Neural cell (in vitro differentiated cells): Measurements from ENCODE around the gene CEP170B.

Experiments
- CTCF ChIP-seq: fragments of 450-650 bp; IDR thresholded peaks from 2 replicates; pipeline ENCODE4 v1.5.1; 2014; ENCODE audit warnings: antibody characterized with exemption, mild to moderate bottlenecking, moderate library complexity; ENCODE audit not compliant: poor library complexity, severe bottlenecking
- EP300 ChIP-seq: fragments of 450-650 bp; conservative IDR thresholded peaks from 2 replicates; pipeline ENCODE4 v1.6.1; 2014; ENCODE audit warnings: antibody characterized with exemption, mild to moderate bottlenecking, moderate library complexity; ENCODE audit not compliant: poor library complexity, severe bottlenecking
- EZH2 ChIP-seq: fragments of 200-600, 300-800 bp; shearing (Covaris generic), sonication (generic); IDR thresholded peaks from 2 replicates; pipeline ENCODE4 v1.6.1; 2014; ENCODE audit warnings: antibody characterized with exemption, low read length, borderline replicate concordance, mild to moderate bottlenecking; ENCODE audit not compliant: insufficient read depth, poor library complexity, severe bottlenecking
- MXI1 ChIP-seq: fragments of 450-650 bp; conservative IDR thresholded peaks from 2 replicates; pipeline ENCODE4 v1.6.1; 2014; ENCODE audit warnings: antibody characterized with exemption, mild to moderate bottlenecking; ENCODE audit not compliant: poor library complexity, severe bottlenecking
- POLR2AphosphoS5 ChIP-seq: IDR thresholded peaks from 2 replicates; pipeline ENCODE4 v1.6.1; 2012
- RAD21 ChIP-seq: fragments of 450-650 bp; conservative IDR thresholded peaks from 2 replicates; pipeline ENCODE4 v1.6.1; 2014; ENCODE audit warnings: antibody characterized with exemption, mild to moderate bottlenecking, moderate library complexity
- REST ChIP-seq: IDR thresholded peaks from 2 replicates; pipeline ENCODE4 v1.6.1; 2012; ENCODE audit warnings: borderline replicate concordance
- SMC3 ChIP-seq: fragments of 450-650 bp; conservative IDR thresholded peaks from 2 replicates; pipeline ENCODE4 v1.6.1; 2014; ENCODE audit warnings: antibody characterized with exemption, mild to moderate bottlenecking, moderate library complexity; ENCODE audit not compliant: poor library complexity
- TAF1 ChIP-seq: IDR thresholded peaks from 2 replicates; pipeline ENCODE4 v1.6.1; 2012; ENCODE audit warnings: low read depth

GRCh38 chr14:104881369-104881979 is 16.4 kb downstream of the CEP170B start:
- TF ChIP-seq CTCF: no peak
- no peak for TF ChIP-seq EZH2
- TF ChIP-seq RAD21: no peak
- TF ChIP-seq POLR2AphosphoS5: no peak
- no peak for TF ChIP-seq REST
- no peak for TF ChIP-seq EP300
- TF ChIP-seq MXI1: no peak
- TF ChIP-seq TAF1: no peak
- TF ChIP-seq SMC3: no peak
